ENCODE results near the gene LCN15. TPM values are rescaled to one million over a fixed set of nuclear protein-coding genes. Genes with fewer than 3 reads are reported as not detected.

The LCN15 gene
- total and polyA plus RNA-seq, 2 of the 4 experiments (the other 2 are of a cell fraction): not detected

DNA sequence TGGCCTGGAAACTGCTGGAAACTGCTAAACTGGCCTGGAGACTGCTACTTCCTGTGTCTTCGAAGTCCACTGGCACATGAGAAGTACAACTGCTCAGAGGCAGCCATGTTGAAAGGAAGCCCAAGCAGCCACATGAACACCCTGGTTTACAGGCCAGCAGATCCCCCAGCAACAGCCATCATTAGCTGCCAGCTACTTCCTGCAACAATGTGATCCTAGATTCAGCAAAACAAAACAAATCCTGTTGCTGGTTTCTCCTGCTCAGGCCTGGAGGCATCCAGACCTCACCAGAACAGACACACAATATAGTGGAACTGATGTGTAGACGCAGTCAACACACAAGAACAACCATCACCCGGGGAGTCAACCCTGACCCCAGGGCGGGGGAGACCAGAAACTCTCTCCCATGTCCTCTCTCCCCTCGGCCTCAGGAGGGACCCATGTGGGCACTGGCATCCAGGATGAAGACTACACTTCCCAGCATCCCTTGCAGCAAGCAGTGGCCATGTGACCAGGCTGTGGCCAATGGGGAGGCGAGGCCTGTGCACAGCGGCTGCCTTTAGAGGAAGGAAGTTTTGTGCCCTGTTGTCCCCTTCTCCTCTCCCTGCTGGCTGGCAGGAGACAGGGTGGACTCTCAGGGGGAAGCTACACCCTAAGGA is 9.2 kb upstream of the LCN15 start:
- Histone ChIP-seq H3K4ac (ENCODE audit: low read depth, low read length) (no peak overlapping the region), H3K79me1 (ENCODE audit: low read depth in 1 of 2, low read length in 2 of 2) (no peaks in the 10 kb centered on the region), H3K27me3 (ENCODE audit: control insufficient read depth, insufficient read depth, low read length) (peaks cover 20% of the 10 kb centered on the region), H3K9ac (ENCODE audit: low read depth, low read length) (no peak overlapping the region), H4K91ac (ENCODE audit: insufficient read depth, low read depth, low read length) (no peak overlapping the region), H2BK15ac (ENCODE audit: low read depth, low read length) (no peak overlapping the region), H3K36me3 (ENCODE audit: control insufficient read depth, insufficient read depth, low read length) (no peaks in the 10 kb centered on the region), H3K14ac (replicated peaks; ENCODE audit: low read depth, low read length) (no peak overlapping the region), H3K4me1 (ENCODE audit: control insufficient read depth, insufficient read depth, low read length) (no peaks in the 10 kb centered on the region), H4K8ac (ENCODE audit: low read depth in 2 of 2, low read length in 2 of 2) (0 out of 4 replicates have a peak overlapping the region, but pooled peaks of 1 of the 2 experiments have one; percentile 35), H2BK5ac (ENCODE audit: low read depth, low read length, poor library complexity, severe bottlenecking) (no peak overlapping the region), H3K18ac (ENCODE audit: low read depth, low read length) (no peak overlapping the region), H4K20me1 (ENCODE audit: insufficient read depth, low read length) (no peaks in the 10 kb centered on the region), H3K27ac (ENCODE audit: insufficient read depth, low read length) (no peak overlapping the region), H2AK5ac (ENCODE audit: low read depth, low read length) (no peak overlapping the region), H2AK9ac (replicated peaks; ENCODE audit: low read depth, low read length, poor library complexity) (peak overlapping the region; percentile 70), H3K23ac (ENCODE audit: low read depth, low read length) (no peak overlapping the region), H3K9me1 (ENCODE audit: insufficient read depth, low read length) (no peaks in the 10 kb centered on the region), H4K5ac (ENCODE audit: low read depth, low read length) (peak overlapping the region; percentile 59; the same call in 1 of the 2 replicates), H3K4me2 (ENCODE audit: low read depth, low read length) (no peak overlapping the region), H2AFZ (replicated peaks; ENCODE audit: low read length, poor library complexity) (peak overlapping the region; percentile 79), H2BK120ac (ENCODE audit: low read depth, low read length) (no peak overlapping the region), H3K4me3 (ENCODE audit: insufficient read depth, low read depth, low read length) (no peak overlapping the region), H3K9me3 (ENCODE audit: control insufficient read depth, insufficient read depth, low read length) (peaks cover 9% of the 10 kb centered on the region), H2BK20ac (ENCODE audit: low read depth, low read length) (no peak overlapping the region), H3K56ac (ENCODE audit: extremely low read depth, insufficient read depth, low read length) (no peak overlapping the region)
- dilution Hi-C loops (cut with HindIII; ENCODE audit: low sequenced_read_pairs, unreplicated experiment): no loop called here
- WGBS, 2 experiments (ENCODE audit: extremely low coverage in 2 of 2, insufficient read length in 1 of 2): 14% methylated on average over 1 of the region's 7 CpGs; no CpG with 5 or more reads in 1 of the 2 experiments
- DNase-seq (no peak), ATAC-seq (ENCODE audit: low read depth) (peak; percentile 74)
- CTCF ChIA-PET: no interaction called here
- BruUV-seq (replicated peaks): no TSS peak
- POLR2A ChIA-PET (ENCODE audit: unreplicated experiment): no interaction called here
- TF ChIP-seq, protein P1, sequence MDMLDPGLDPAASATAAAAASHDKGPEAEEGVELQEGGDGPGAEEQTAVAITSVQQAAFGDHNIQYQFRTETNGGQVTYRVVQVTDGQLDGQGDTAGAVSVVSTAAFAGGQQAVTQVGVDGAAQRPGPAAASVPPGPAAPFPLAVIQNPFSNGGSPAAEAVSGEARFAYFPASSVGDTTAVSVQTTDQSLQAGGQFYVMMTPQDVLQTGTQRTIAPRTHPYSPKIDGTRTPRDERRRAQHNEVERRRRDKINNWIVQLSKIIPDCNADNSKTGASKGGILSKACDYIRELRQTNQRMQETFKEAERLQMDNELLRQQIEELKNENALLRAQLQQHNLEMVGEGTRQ (IDR thresholded peaks at IDR 0.05; ENCODE audit: low read depth, low read length): peak; percentile 90
- no peak for TF ChIP-seq NFE2L2 (IDR thresholded peaks at IDR 0.05; ENCODE audit: low read depth, low read length)
- intact Hi-C loops (cut with micrococcal nuclease): no loop called here
- in situ Hi-C loops (cut with MboI; ENCODE audit: low sequenced_read_pairs): no loop called here

Data from IMR-90 (cell line).